HepG2 (cell line): ENCODE data around the gene ABCA2. TPM values are rescaled to one million over a fixed set of nuclear protein-coding genes. Genes with fewer than 3 reads are reported as not detected.

Source experiments
- CBX1 ChIP-seq: IDR thresholded peaks from one replicate; pipeline ENCODE4 v1.6.1; 2016; ENCODE audit warnings: antibody characterized with exemption, low read depth
- CBX5 ChIP-seq: sonication (generic); formaldehyde crosslinking; IDR thresholded peaks from 2 replicates; pipeline ENCODE4 v1.4.0; 2020; ENCODE audit warnings: missing genetic modification reagents, borderline replicate concordance
- EP300 ChIP-seq, 3 experiments: sonication (generic) in 1 of 3; formaldehyde crosslinking in 1 of 3; IDR thresholded peaks; 2 replicates each; pipeline versions ENCODE4 v1.5.1 to v1.6.1; 2011 to 2020; ENCODE audit warnings: low read depth in 2 of 3, low read length in 2 of 3, borderline replicate concordance in 1 of 3, improper control_type of control experiment in 1 of 3, mild to moderate bottlenecking in 1 of 3, missing genetic modification reagents in 1 of 3, moderate library complexity in 1 of 3
- ESRRA ChIP-seq: sonication (generic); formaldehyde crosslinking; IDR thresholded peaks from 2 replicates; pipeline ENCODE4 v1.5.1; 2020; ENCODE audit warnings: mild to moderate bottlenecking, low read depth, missing genetic modification reagents
- FOXC1 ChIP-seq: sonication (generic); formaldehyde crosslinking; IDR thresholded peaks from 2 replicates; pipeline ENCODE4 v1.8.0; 2022; ENCODE audit warnings: mild to moderate bottlenecking, missing genetic modification reagents, borderline replicate concordance
- HNRNPH1 ChIP-seq: fragments of 200-400 bp; formaldehyde crosslinking; optimal IDR thresholded peaks from 2 replicates; pipeline ENCODE3; 2017; ENCODE audit warnings: mild to moderate bottlenecking, low read depth, low read length
- KAT8 ChIP-seq: IDR thresholded peaks from 2 replicates; pipeline ENCODE4 v1.6.1; 2016; ENCODE audit warnings: missing genetic modification reagents, missing compliant biosample characterization
- MYC ChIP-seq: sonication (generic); formaldehyde crosslinking; IDR thresholded peaks from 2 replicates; pipeline ENCODE4 v1.9.0; 2021; ENCODE audit warnings: missing genetic modification reagents, borderline replicate concordance
- NFAT5 ChIP-seq: sonication (generic); formaldehyde crosslinking; IDR thresholded peaks from 2 replicates; pipeline ENCODE4 v1.4.0; 2020; ENCODE audit warnings: missing genetic modification reagents
- NR0B2 ChIP-seq: sonication (generic); formaldehyde crosslinking; IDR thresholded peaks from 2 replicates; pipeline ENCODE4 v1.4.0; 2020; ENCODE audit warnings: mild to moderate bottlenecking, missing genetic modification reagents
- ONECUT2 ChIP-seq: sonication (generic); formaldehyde crosslinking; IDR thresholded peaks from 2 replicates; pipeline ENCODE4 v1.4.0; 2020; ENCODE audit warnings: missing genetic modification reagents
- SALL1 ChIP-seq: sonication (generic); formaldehyde crosslinking; IDR thresholded peaks from 2 replicates; pipeline ENCODE4 v1.8.0; 2022; ENCODE audit warnings: mild to moderate bottlenecking, missing genetic modification reagents
- TCF7 ChIP-seq: sonication (generic); IDR thresholded peaks from 2 replicates; pipeline ENCODE4 v1.6.1; 2016; ENCODE audit warnings: antibody characterized with exemption, low read depth
- TRAFD1 ChIP-seq: sonication (generic); formaldehyde crosslinking; IDR thresholded peaks from 2 replicates; pipeline ENCODE4 v1.5.1; 2020; ENCODE audit warnings: missing genetic modification reagents, mild to moderate bottlenecking, borderline replicate concordance
- ZBTB25 ChIP-seq: IDR thresholded peaks from 2 replicates; pipeline ENCODE4 v1.6.1; 2018; ENCODE audit warnings: missing genetic modification reagents
- ZFP36 ChIP-seq: fragments of 150-350 bp; IDR thresholded peaks from 2 replicates; pipeline ENCODE4 v1.6.1; 2018; ENCODE audit warnings: borderline replicate concordance, low read length, low read depth; ENCODE audit not compliant: partially characterized antibody
- ZNF24 ChIP-seq: fragments of 450-650 bp; IDR thresholded peaks from 2 replicates; pipeline ENCODE4 v1.6.1; 2017; ENCODE audit warnings: antibody characterized with exemption, mild to moderate bottlenecking
- polyA plus RNA-seq, 8 experiments: library from polyadenylated mRNA; depleted of rRNA in 3 of 8; stranded (reverse) in 7 of 8; unstranded in 1 of 8; fragments of >200 nt; fragmentation: Illumina TruSeq in 4 of 8; extraction: Trizol in 4 of 8; gene quantifications; 2 replicates each; pipeline versions ENCODE4 v1.2.1 to v1.2.3, GENCODE V29; 2011 to 2016; ENCODE audit warnings: low read depth in 4 of 8, missing spikeins in 1 of 8, mixed read lengths in 1 of 8; ENCODE audit not compliant: insufficient read depth in 1 of 8
- total RNA-seq, 5 experiments: library from RNA; depleted of rRNA; stranded (reverse); fragments of >200 nt; fragmentation: Illumina TruSeq; extraction: Trizol; gene quantifications; 2 replicates each; pipeline ENCODE4 v1.2.3, GENCODE V29; 2016; ENCODE audit warnings: low read depth in 1 of 5
- TF ChIP-seq, protein P1 (sequence below): sonication (generic); formaldehyde crosslinking; conservative IDR thresholded peaks from 2 replicates; pipeline ENCODE4 v1.8.0; 2022; ENCODE audit warnings: missing genetic modification reagents

The ABCA2 gene
- total and polyA plus RNA-seq, 2 of the 13 experiments (the other 11 are each of a cell fraction or from before 2014, with no cell fraction given), result 2.9 to 19.2 TPM

DNA sequence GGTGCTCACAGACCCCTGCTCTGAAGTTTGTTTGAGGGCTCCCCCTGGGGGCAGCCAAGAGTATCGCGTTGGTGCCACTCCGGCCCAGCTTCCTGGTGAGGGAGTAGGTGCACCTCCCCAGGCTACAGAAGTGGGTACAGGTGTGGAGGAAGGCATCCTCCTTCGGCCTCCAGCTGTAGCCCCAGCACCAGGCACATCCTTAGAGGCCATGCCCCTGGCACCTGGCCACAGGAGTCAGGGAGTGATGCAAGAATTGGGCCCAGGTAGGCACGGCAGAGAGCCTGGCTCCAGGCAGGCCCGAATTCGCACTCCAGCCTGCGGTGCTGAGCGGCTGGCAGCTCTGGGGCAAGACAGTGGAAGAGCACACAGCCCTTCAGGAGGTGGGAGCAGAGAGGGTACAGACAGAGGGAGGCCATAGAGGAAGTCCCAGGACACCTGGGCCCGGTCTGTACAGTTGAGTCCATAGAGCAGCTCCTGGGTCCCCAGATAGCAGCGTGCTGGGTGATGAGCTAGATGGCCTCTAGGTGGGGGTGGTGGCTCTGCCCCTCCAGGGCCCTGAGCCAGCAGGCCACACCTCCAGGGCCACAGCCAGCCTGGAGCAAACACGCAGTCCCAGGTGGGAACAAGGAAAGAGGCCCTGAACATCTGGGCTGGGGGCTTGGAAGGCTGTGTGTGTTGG, 40.0 kb upstream of the ABCA2 start (continued):
- TF ChIP-seq NR0B2 (0 out of 2 replicates have a peak, but pooled peaks have one; percentile 54), ZNF24 (no peak), HNRNPH1 (no peak), TCF7 (no peak), MYC (CRISPR knock-in tag) (peak; percentile 68; the same call in 1 of the 2 replicates), NFAT5 (CRISPR knock-in tag) (no peak), EP300 (IDR thresholded peaks at IDR 0.05; ENCODE audit: low read depth in 2 of 2, low read length in 2 of 2) (no peak), EP300 (CRISPR knock-in tag; IDR thresholded peaks at IDR 0.05; ENCODE audit: borderline replicate concordance) (no peak), ONECUT2 (CRISPR knock-in tag) (no peak), ZFP36 (no peak), TRAFD1 (CRISPR knock-in tag) (no peak), FOXC1 (CRISPR knock-in tag) (peak; percentile 86), CBX1 (peak; percentile 51), ESRRA (CRISPR knock-in tag) (no peak), KAT8 (CRISPR knock-in tag) (no peak; the same call in 1 of the 2 replicates), SALL1 (CRISPR knock-in tag) (peak; percentile 48; the same call in 1 of the 2 replicates), ZBTB25 (CRISPR knock-in tag) (no peak), CBX5 (CRISPR knock-in tag) (peak; percentile 47; the same call in 1 of the 2 replicates)
- TF ChIP-seq, protein P1, sequence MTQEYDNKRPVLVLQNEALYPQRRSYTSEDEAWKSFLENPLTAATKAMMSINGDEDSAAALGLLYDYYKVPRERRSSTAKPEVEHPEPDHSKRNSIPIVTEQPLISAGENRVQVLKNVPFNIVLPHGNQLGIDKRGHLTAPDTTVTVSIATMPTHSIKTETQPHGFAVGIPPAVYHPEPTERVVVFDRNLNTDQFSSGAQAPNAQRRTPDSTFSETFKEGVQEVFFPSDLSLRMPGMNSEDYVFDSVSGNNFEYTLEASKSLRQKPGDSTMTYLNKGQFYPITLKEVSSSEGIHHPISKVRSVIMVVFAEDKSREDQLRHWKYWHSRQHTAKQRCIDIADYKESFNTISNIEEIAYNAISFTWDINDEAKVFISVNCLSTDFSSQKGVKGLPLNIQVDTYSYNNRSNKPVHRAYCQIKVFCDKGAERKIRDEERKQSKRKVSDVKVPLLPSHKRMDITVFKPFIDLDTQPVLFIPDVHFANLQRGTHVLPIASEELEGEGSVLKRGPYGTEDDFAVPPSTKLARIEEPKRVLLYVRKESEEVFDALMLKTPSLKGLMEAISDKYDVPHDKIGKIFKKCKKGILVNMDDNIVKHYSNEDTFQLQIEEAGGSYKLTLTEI (CRISPR knock-in tag), result no peak
